ENCODE results near the gene CCDC183.

GRCh38 chr9:136761545-136761981 is 34.6 kb upstream of the CCDC183 start:
- TF ChIP-seq CTCF (IDR thresholded peaks at IDR 0.05) (no peak), POLR2A (IDR thresholded peaks at IDR 0.05) (no peak)

Data from uterus (tissue), 2 donors.